ENCODE measurements around the gene GNAL.
"Not testable (repeated sequence)": the region's sequence is repeated elsewhere in the genome, so short reads cannot be mapped to it uniquely, and the experiment has no call there.

DNA sequence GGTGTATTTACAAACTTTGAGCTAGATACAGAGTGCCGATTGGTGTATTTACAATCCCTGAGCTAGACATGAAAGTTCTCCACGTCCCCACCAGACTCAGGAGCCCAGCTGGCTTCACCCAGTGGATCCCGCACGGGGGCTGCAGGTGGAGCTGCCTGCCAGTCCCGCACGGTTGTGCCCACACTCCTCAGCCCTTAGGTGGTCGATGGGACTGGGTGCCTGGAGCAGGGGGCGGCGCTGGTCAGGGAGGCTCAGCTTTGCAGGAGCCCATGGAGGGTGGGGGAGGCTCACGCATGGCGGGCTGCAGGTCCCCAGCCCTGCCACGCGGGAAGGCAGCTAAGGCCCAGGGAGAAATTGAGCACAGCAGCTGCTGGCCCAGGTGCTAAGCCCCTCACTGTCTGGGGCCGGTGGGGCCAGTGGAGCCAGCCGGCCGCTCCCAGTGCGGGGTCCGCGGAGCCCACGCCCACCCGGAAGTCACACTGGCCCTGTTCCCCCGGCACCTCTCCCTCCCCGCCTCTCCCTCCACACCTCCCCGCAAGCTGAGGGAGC, 27.8 kb downstream of the GNAL start:
- TF ChIP-seq, protein P1, sequence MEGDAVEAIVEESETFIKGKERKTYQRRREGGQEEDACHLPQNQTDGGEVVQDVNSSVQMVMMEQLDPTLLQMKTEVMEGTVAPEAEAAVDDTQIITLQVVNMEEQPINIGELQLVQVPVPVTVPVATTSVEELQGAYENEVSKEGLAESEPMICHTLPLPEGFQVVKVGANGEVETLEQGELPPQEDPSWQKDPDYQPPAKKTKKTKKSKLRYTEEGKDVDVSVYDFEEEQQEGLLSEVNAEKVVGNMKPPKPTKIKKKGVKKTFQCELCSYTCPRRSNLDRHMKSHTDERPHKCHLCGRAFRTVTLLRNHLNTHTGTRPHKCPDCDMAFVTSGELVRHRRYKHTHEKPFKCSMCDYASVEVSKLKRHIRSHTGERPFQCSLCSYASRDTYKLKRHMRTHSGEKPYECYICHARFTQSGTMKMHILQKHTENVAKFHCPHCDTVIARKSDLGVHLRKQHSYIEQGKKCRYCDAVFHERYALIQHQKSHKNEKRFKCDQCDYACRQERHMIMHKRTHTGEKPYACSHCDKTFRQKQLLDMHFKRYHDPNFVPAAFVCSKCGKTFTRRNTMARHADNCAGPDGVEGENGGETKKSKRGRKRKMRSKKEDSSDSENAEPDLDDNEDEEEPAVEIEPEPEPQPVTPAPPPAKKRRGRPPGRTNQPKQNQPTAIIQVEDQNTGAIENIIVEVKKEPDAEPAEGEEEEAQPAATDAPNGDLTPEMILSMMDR (IDR thresholded peaks at IDR 0.05), result not testable (repeated sequence)
- TF ChIP-seq POLR2A (IDR thresholded peaks at IDR 0.05), result not testable (repeated sequence)

Measured in heart left ventricle (tissue), 13 donors.